CD4-positive, alpha-beta T cell treated with Interleukin-17A for 1 hour (primary cell): ENCODE results near the gene ABHD4.
"Not testable (repeated sequence)": the region's sequence is repeated elsewhere in the genome, so short reads cannot be mapped to it uniquely, and the experiment has no call there.

Experiments
- DNase-seq: peaks from one replicate; pipeline ENCODE4 v3.0.0-alpha.2; 2020

ABHD4 gene

GRCh38 chr14:22630066-22630465, 32.0 kb downstream of the ABHD4 start:
- DNase-seq: no peak

DNA sequence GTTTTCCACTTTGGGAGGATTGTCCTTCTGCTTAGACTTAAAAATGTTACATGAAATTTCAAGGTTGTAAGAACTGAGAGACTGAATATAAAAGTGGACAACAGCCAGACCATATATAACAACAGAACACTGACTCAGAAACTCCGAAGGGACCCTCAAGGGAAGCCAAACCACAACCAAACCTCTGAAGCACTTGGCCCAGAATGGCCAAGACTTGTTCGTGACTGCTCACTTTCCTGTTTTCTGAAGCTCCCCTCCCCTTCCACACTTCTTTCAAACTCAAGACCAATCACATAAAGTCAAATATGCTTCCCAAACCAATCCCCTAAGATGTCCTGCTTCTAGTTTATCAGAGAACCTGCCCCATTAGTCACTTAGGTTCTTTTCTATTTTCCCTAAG, 32.4 kb downstream of the ABHD4 start:
- no peak for DNase-seq

DNA sequence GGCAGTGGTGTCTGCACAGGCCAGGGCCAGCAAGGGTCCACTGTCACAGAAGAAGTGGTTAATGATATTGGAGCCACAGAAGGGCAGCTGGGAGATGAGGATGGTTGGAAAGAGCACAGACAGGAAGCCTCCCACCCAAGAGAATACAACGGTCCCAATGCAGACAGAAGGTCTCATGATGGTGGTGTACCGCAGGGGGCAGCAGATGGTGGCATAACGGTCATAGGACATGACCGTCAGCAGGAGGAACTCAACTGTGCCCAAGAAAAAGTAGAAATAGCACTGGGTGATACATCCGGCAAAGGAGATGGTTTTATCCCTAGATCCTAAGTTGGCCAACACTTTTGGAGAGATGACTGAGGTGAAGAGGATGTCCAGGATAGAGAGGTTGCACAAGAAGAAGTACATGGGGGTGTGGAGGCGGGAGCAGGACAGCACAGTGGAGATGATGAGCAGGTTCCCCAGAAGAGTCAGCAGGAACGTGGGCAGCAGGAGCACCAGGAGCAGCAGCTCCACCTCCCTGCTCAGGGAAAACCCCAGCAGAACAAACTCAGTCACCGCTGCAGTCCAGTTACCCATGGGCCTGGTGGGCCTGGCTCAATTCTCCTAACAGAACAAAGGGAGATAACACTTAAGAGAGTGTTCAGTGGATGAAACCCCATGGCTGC, 36.3 kb downstream of the ABHD4 start:
- no peak for DNase-seq

- DNase-seq: not testable (repeated sequence)
Measured at GRCh38 chr14:22635980-22636379, 37.9 kb downstream of the ABHD4 start.

- DNase-seq: no peak
Measured at GRCh38 chr14:22640192-22640591, 42.1 kb downstream of the ABHD4 start.

DNA sequence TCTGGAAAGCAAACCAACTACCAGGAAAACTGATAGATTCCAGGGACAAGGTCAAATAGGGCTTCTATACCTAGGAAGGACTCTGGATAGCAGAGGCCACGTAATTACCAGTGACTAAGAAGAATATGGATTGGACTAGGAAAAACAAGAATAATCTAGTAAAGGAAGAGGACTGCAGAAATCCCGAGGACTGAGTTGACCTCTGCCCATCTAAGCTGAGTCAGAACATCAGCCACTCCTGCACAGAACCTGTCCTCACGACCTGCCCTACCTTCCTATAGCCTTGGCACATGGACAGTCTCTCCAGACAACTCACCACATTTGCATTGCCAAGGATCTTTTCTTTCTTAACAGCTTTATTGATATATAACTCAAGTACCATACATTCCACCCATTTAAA, 43.7 kb downstream of the ABHD4 start:
- no peak for DNase-seq

GRCh38 chr14:22644305-22644635, 46.2 kb downstream of the ABHD4 start, which contains the start of gene OR6J1:
OR6J1 (minus strand) TSS chr14:22644352; CDS start chr14:22634811, 9,541 bp downstream.
- DNase-seq: no peak

DNA sequence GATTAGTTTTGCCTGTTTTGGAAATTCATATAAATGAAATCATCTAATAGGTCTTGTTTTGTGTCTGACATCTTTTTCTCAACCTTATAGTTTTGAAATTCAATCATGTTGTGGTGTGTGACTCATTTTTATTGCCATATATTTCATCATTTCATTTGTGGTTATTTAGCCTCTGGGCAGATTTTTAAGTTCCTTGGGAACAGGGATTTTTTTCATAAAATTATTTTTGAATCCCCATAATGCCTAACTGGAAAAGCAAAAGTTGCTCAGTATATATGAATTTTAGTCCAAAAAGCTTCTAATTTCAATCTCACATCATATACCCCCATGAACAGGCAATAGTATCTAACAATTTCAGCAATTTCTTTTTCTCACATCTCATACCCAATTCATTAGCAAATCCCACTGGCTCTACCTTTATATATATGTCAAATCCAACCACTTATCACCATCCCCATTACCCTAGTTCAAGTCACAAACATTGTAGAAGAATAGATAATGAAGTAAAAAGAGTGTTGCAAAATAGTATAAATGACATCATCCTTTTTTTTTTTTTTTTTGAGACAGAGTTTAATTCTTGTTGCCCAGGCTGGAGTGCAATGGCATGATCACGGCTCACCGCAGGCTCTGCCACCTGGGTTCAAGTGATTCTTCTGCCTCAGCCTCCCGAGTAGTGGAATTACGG, 48.6 kb downstream of the ABHD4 start:
- no peak for DNase-seq

GRCh38 chr14:22648506-22648905, 50.4 kb downstream of the ABHD4 start:
- no peak for DNase-seq

- no peak for DNase-seq
Measured at GRCh38 chr14:22650046-22650739, 52.1 kb downstream of the ABHD4 start.

DNA sequence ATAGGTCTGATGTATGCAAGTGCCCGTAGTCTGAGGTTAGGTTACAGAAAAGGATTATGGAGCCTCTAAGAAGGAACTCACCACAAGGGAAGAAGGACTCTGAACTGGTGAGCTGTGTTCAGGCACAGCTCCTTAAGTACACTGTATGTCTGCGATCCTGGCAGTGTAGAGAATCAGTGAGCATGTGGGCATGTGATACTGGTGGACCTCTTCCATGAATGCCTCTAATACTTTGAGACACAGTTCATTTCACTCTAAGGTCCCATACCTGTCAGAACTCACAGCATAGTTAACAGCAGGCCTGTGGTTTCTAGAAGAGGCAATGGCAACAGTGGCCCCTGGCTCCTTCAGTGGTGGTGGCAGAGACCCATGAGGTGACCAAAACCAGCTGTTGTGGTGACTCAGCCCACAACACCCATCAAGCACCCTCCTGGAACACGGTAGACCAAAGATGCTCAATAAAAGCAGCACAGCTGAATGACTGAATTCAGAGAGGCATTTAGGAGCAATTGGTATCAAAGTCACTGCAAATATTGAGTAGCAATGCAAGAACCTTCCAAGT, 52.9 kb downstream of the ABHD4 start:
- DNase-seq: no peak

- DNase-seq: no peak
Measured at GRCh38 chr14:22651586-22651985, 53.5 kb downstream of the ABHD4 start.

- peak; percentile 64 for DNase-seq
Measured at GRCh38 chr14:22653012-22653621, 55.0 kb downstream of the ABHD4 start.

DNA sequence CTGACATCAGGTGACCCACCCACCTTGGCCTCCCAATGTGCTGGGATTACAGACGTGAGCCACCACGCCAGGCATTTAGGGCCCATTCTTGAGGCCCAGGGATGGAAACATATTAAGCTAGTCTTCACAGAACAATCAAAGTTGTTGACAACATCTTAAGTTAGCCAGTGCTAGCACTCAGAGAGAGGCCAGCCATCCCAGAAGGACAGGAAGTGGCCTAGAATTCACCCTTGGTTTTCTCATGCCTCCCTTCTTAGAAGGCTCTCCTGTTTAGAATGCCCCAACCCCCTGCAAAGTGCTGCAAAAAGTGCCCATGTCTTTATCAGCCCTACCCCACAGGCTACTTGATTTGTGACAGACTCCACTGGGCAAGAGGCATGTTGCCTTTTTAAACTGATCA, 58.1 kb downstream of the ABHD4 start:
- no peak for DNase-seq

DNA sequence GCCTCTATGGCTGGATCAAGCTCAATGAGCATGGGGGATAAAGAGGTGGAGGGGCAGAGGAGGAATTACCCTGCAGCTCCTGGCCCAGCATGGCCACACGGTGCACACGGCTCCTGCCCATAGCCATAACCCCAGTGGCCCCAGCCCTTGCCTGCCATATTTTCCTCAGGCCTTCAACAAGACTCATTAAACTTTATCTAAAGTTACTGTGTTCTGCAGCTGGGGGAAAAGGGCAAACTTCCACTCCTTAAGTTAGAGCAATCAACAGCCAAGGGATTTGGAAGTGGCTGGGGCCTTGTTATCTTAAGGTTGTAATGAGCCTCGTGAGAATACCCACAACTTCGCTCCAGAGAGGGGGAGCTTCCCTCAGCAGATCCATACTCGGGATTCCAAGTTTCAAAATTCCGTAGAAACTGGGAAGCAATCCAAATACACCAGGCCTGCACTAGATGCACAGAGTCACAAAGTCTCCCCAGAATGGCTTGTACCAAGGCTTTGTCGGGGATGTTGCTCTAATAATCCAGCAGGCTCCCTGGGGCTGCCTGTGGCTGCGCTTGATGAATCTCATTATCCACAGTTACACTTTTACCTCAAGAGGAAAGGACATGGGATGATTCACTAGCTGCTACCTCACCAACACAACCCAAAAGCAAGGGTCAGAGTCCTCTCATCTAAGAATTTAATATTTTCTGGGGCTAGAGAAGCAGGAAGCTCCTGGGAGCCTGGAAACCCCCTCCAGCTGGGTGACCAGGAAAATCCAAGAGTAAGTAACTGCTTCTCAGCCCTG, 59.0 kb downstream of the ABHD4 start:
- DNase-seq: no peak

DNA sequence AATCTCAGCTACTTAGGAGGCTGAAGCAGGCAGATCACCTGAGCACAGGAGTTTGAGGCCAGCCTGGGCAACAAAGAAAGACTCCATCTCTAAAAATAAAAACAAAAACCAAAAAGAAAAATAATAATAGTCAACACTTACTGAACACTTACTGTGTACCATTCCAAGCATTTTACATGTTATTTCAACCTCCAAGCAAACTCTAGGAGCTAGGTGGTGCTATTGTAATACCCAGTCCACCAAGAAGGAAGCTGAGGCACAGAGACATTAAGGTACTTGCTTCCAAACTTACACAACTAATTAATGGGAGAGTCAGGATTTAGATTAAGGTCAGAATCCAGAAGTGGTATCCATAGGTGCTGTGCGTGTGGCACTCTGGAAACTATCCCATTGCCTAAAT, 59.8 kb downstream of the ABHD4 start:
- no peak for DNase-seq

DNA sequence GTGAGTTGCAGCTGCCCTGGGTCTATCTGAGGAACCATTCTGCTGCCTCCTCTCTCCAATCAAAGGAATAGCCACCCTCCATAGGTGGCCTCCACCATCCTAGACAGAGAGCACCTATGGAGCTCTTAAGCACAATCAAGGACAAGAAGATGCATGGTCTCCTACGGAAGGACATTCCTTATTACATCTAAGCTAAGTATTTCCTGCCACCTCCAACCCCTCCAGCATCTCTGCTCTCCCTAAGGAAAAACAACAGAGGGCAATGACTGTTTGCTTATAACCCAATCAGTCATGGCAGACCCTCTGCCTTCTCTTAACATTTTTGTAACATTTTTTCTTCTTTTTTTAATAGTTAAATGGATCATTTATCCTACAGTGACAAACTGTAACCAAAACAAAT, 60.8 kb downstream of the ABHD4 start:
- no peak for DNase-seq

- DNase-seq: no peak
Measured at GRCh38 chr14:22660654-22661053, 62.6 kb downstream of the ABHD4 start.
